ENCODE data around the gene MIB2. TPM values are rescaled to one million over a fixed set of nuclear protein-coding genes. Genes with fewer than 3 reads are reported as not detected.
"Not testable (repeated sequence)": the region's sequence is repeated elsewhere in the genome, so short reads cannot be mapped to it uniquely, and the experiment has no call there.

Gene MIB2
- total and polyA plus RNA-seq, 2 donors (not counting 1 experiment from before 2014, with no cell fraction given): 94.0 to 95.9 TPM

DNA sequence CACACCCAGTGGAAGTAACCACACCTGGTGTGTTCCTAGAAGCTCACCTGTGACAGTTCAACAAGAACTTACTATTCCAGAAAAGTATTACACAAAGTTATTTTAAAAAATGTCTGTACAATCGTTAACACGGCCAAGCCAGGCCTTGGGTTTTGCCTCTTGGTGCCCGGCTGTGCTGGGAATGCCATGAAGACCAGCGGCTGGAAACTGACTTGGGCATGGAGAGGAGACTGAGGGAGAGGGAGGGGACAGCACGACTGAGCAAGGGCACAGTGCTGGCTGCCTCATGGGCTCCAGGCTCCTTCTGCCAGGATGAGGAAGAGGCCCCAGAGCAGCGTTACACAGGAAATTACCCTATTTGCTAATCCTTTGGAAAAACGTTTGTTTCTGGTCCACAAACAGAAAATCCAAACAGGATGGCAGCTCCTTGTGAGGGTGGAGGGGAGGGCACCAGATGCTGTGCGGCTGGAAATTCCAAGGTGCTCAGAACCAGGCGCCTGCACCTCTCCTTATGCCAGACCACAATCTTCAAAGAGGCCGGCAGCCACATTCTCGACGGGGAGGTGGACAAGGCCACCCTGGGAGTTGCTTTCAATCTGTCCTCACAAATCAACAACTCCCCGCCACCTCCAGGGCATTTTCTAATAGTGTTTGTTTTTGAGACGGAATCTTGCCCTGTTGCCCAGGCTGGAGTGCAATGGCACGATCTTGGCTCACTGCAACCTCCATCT lies 47.7 kb downstream of the MIB2 start:
- H3K27me3 ChIP-seq (replicated peaks in 1 of 4; ENCODE audit: control extremely low read depth in 1 of 4, control insufficient read depth in 3 of 4, insufficient read depth in 4 of 4, low read length in 3 of 4); H3K4me3 Mint-ChIP-seq; H3K4me1 Mint-ChIP-seq; H3K4me1 ChIP-seq (ENCODE audit: control insufficient read depth in 2 of 2, insufficient read depth in 2 of 2, low read length in 2 of 2); H3K27me3 Mint-ChIP-seq; H2AFZ ChIP-seq (ENCODE audit: insufficient read depth, low read depth, low read length, poor library complexity, severe bottlenecking); ATAC-seq (ENCODE audit: low read depth); POLR2A ChIA-PET; H3K4me3 ChIP-seq (ENCODE audit: control extremely low read depth in 1 of 5, extremely low read depth in 1 of 5, insufficient read depth in 1 of 5, low read depth in 2 of 5, low read length in 4 of 5); DNase-seq; H3K4me2 ChIP-seq (replicated peaks; ENCODE audit: low read depth, low read length, poor library complexity, severe bottlenecking); H4K20me1 ChIP-seq (ENCODE audit: control insufficient read depth, insufficient read depth, low read length, poor library complexity, severe bottlenecking); intact Hi-C loops (cut with micrococcal nuclease); H3K9me3 Mint-ChIP-seq (ENCODE audit: insufficient read depth); H3K9me3 ChIP-seq (ENCODE audit: control extremely low read depth in 1 of 3, control insufficient read depth in 2 of 3, insufficient read depth in 1 of 3, low read length in 2 of 3); H3K9ac ChIP-seq (ENCODE audit: low read length): not testable (repeated sequence)
- WGBS (ENCODE audit: insufficient coverage): 82% methylated on average over 9 of the region's 15 CpGs
- Histone ChIP-seq H3K79me2 (ENCODE audit: control insufficient read depth, insufficient read depth, low read length) (peaks cover 12% of the 10 kb centered on the region), H3K27ac (ENCODE audit: low read length in 2 of 2) (peak overlapping the region in 1 of 2 donors; percentile 16), H3K36me3 (replicated peaks in 1 of 2; ENCODE audit: control extremely low read depth in 1 of 2, control insufficient read depth in 1 of 2, extremely low read depth in 1 of 2, insufficient read depth in 2 of 2, low read length in 1 of 2) (peaks cover 0 to 23% of the 10 kb centered on the region in 2 experiments)
- CTCF ChIA-PET: interaction anchor here (0.8 kb wide), 1 partner anchor 246 kb away, joined by 3 read pairs; no protein-coding TSS in a partner anchor
- H3K27ac Mint-ChIP-seq: peak overlapping the region; percentile 72

DNA sequence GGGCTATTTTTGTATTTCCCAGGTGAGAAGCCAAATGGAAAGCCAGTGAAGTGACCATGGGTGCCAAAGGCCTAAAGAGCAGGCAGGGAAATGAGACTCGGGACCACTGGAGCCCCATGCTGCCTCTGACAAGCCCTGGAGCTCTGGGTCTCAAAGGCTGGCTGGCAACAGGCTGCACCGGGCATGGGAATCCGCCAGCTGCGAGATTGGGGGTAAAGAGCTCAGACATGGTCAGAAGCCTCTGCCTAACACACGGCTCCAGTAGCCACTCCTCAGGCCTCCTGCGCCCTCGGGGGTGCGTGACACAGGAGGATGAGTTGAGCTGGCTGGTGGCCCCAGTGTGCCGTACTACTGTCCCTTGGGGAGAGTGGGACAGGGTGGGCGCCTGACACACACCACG lies 49.0 kb downstream of the MIB2 start:
- intact Hi-C loops (cut with micrococcal nuclease); H4K20me1 ChIP-seq (ENCODE audit: control insufficient read depth, insufficient read depth, low read length, poor library complexity, severe bottlenecking); H3K27me3 ChIP-seq (replicated peaks in 1 of 4; ENCODE audit: control extremely low read depth in 1 of 4, control insufficient read depth in 3 of 4, insufficient read depth in 4 of 4, low read length in 3 of 4); H3K9me3 ChIP-seq (ENCODE audit: control extremely low read depth in 1 of 3, control insufficient read depth in 2 of 3, insufficient read depth in 1 of 3, low read length in 2 of 3); ATAC-seq (ENCODE audit: low read depth); DNase-seq; CTCF ChIA-PET; H3K4me3 Mint-ChIP-seq; H3K27ac Mint-ChIP-seq; H3K4me1 Mint-ChIP-seq; H3K4me3 ChIP-seq (ENCODE audit: control extremely low read depth in 1 of 5, extremely low read depth in 1 of 5, insufficient read depth in 1 of 5, low read depth in 2 of 5, low read length in 4 of 5); H3K4me1 ChIP-seq (ENCODE audit: control insufficient read depth in 2 of 2, insufficient read depth in 2 of 2, low read length in 2 of 2); POLR2A ChIA-PET; H3K27me3 Mint-ChIP-seq; H3K4me2 ChIP-seq (replicated peaks; ENCODE audit: low read depth, low read length, poor library complexity, severe bottlenecking); H3K9me3 Mint-ChIP-seq (ENCODE audit: insufficient read depth); H3K27ac ChIP-seq (ENCODE audit: low read length in 2 of 2); H2AFZ ChIP-seq (ENCODE audit: insufficient read depth, low read depth, low read length, poor library complexity, severe bottlenecking); H3K9ac ChIP-seq (ENCODE audit: low read length): not testable (repeated sequence)
- Histone ChIP-seq H3K79me2 (ENCODE audit: control insufficient read depth, insufficient read depth, low read length) (peaks cover 16% of the 10 kb centered on the region), H3K36me3 (replicated peaks in 1 of 2; ENCODE audit: control extremely low read depth in 1 of 2, control insufficient read depth in 1 of 2, extremely low read depth in 1 of 2, insufficient read depth in 2 of 2, low read length in 1 of 2) (peaks cover 0 to 31% of the 10 kb centered on the region in 2 experiments)
- 0% methylated on average over 1 of the region's 11 CpGs for WGBS (ENCODE audit: insufficient coverage)

Measured in B cell (primary cell).